Measurements from ENCODE around the gene LIPC. TPM values are rescaled to one million over a fixed set of nuclear protein-coding genes. Genes with fewer than 3 reads are reported as not detected.

LIPC gene
- total RNA-seq, 1 donor from 2014 or later, result not detected

GRCh38 chr15:58448906-58449305, 17.1 kb downstream of the LIPC start:
- intact Hi-C loops (cut with DNase I), result no loop called here

GRCh38 chr15:58451826-58452225, 20.0 kb downstream of the LIPC start:
- H3K27me3 ChIP-seq, result no peaks in the 10 kb centered on the region
- intact Hi-C loops (cut with DNase I), result no loop called here
- no peak for DNase-seq (ENCODE audit: extremely low spot score in 2 of 2)
- H3K4me1 ChIP-seq, result peaks cover 10% of the 10 kb centered on the region
- H3K27ac ChIP-seq, result no peak overlapping the region
- no peak for TF ChIP-seq CTCF (IDR thresholded peaks at IDR 0.05)
- TF ChIP-seq POLR2AphosphoS5 (IDR thresholded peaks at IDR 0.05; ENCODE audit: insufficient read depth in 1 of 2, low read depth in 1 of 2), result no peak
- TF ChIP-seq POLR2A (IDR thresholded peaks at IDR 0.05), result no peak
- H3K4me3 ChIP-seq, result no peak overlapping the region
- H3K36me3 ChIP-seq, result no peaks in the 10 kb centered on the region
- no peaks in the 10 kb centered on the region for H3K9me3 ChIP-seq

More at GRCh38 chr15:58448906-58449305, 17.1 kb downstream of the LIPC start:
- no peak for DNase-seq (ENCODE audit: extremely low spot score in 2 of 2)
- H3K4me3 ChIP-seq, result no peak overlapping the region
- no peaks in the 10 kb centered on the region for H3K36me3 ChIP-seq
- no peaks in the 10 kb centered on the region for H3K9me3 ChIP-seq
- no peaks in the 10 kb centered on the region for H3K27me3 ChIP-seq
- TF ChIP-seq POLR2A (IDR thresholded peaks at IDR 0.05), result no peak
- no peak for TF ChIP-seq POLR2AphosphoS5 (IDR thresholded peaks at IDR 0.05; ENCODE audit: insufficient read depth in 1 of 2, low read depth in 1 of 2)
- no peak for TF ChIP-seq CTCF (IDR thresholded peaks at IDR 0.05)
- peaks cover 10% of the 10 kb centered on the region for H3K4me1 ChIP-seq
- no peak overlapping the region for H3K27ac ChIP-seq

- TF ChIP-seq POLR2A (IDR thresholded peaks at IDR 0.05) (no peak), CTCF (IDR thresholded peaks at IDR 0.05) (no peak), POLR2AphosphoS5 (IDR thresholded peaks at IDR 0.05; ENCODE audit: insufficient read depth in 1 of 2, low read depth in 1 of 2) (no peak)
- Histone ChIP-seq H3K4me3 (no peak overlapping the region), H3K4me1 (peaks cover 10% of the 10 kb centered on the region), H3K27ac (no peak overlapping the region), H3K27me3 (no peaks in the 10 kb centered on the region), H3K9me3 (no peaks in the 10 kb centered on the region), H3K36me3 (no peaks in the 10 kb centered on the region)
- no peak for DNase-seq (ENCODE audit: extremely low spot score in 2 of 2)
- intact Hi-C loops (cut with DNase I), result no loop called here
Observed at GRCh38 chr15:58452775-58453174, 21.0 kb downstream of the LIPC start.

GRCh38 chr15:58453931-58454793, 22.4 kb downstream of the LIPC start:
- no peaks in the 10 kb centered on the region for H3K27me3 ChIP-seq
- DNase-seq (ENCODE audit: extremely low spot score in 2 of 2), result no peak
- intact Hi-C loops (cut with DNase I), result no loop called here
- no peak overlapping the region for H3K4me3 ChIP-seq
- TF ChIP-seq CTCF (IDR thresholded peaks at IDR 0.05) (no peak), POLR2A (IDR thresholded peaks at IDR 0.05) (no peak), POLR2AphosphoS5 (IDR thresholded peaks at IDR 0.05; ENCODE audit: insufficient read depth in 1 of 2, low read depth in 1 of 2) (no peak)
- H3K36me3 ChIP-seq, result no peaks in the 10 kb centered on the region
- no peak overlapping the region for H3K27ac ChIP-seq
- H3K4me1 ChIP-seq, result peaks cover 15% of the 10 kb centered on the region
- no peaks in the 10 kb centered on the region for H3K9me3 ChIP-seq

GRCh38 chr15:58454950-58455401, 23.2 kb downstream of the LIPC start:
- H3K4me1 ChIP-seq, result peaks cover 23% of the 10 kb centered on the region
- H3K36me3 ChIP-seq, result no peaks in the 10 kb centered on the region
- no peak for DNase-seq (ENCODE audit: extremely low spot score in 2 of 2)
- H3K27ac ChIP-seq, result no peak overlapping the region
- H3K9me3 ChIP-seq, result no peaks in the 10 kb centered on the region
- TF ChIP-seq CTCF (IDR thresholded peaks at IDR 0.05) (no peak), POLR2AphosphoS5 (IDR thresholded peaks at IDR 0.05; ENCODE audit: insufficient read depth in 1 of 2, low read depth in 1 of 2) (no peak), POLR2A (IDR thresholded peaks at IDR 0.05) (no peak)
- H3K27me3 ChIP-seq, result no peaks in the 10 kb centered on the region
- intact Hi-C loops (cut with DNase I), result no loop called here
- no peak overlapping the region for H3K4me3 ChIP-seq
